ENCODE measurements around the gene TNFRSF17.

TNFRSF17 gene

DNA sequence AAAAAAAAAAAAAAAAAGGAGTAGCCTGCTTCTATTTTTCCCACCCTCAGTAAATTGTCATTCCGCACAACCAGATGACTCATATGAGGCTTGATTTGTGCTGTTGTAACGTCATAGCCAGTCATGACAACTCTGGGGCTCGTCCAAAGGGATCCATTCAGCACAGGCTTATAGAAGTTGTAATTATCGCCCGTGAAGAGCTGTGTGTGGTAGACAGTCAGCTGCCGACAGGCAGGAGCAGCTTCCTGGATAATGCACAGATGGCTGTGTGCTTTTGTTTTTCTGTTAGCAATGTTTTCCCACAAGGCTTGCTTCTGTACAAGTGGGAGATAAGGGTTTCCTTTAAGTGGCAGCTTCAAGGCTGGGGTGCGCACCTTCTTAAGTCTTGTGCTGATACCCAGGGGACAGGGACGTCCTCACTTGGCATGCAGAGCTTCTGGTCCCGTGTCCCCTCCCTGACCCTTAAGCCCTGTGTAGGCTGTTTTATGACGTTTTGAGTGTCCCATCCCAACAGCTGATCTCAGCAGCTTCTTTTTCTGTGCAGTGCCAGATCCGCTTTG is 37.5 kb downstream of the TNFRSF17 start:
- no peak for DNase-seq (ENCODE audit: low read depth, low spot score)

DNA sequence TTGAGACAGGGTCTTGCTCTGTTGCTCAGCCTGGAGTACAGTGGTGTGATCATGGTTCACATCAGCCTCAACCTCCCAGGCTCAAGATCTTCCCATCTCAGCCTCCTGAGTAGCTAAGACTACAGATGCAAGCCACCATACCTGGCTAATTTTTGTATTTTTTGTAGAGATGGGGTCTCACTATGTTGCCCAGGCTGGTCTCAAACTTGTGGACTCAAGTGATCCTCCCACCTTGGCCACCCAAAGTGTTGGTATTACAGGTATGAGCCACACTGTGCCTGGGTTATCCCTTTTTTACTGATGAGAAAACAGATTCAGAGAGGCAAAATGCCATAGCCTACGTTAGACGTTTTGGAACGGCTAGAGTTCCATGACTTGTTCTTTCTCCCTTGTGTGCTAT is 41.6 kb downstream of the TNFRSF17 start:
- no peak for DNase-seq (ENCODE audit: low read depth, low spot score)

DNA sequence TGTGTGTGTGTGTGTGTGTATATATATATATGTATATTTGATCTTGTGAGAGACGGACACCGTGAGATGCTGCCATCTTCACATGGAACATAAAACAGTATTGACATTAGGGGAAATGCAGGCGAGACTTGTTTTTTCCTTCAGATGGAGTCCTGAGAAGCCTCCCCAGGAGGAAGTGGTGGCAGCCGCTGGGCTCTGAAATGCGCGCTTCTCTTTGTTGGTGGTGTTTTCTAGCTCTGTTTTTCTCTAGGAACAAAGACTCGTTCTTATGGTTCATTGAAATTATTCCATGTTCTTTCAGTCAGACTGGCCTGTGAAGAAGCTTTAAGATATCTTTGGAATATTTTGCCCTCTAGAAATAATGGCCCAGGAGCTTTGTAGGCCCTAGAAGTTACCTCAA is 44.5 kb downstream of the TNFRSF17 start:
- no peak for DNase-seq (ENCODE audit: low read depth, low spot score)

DNA sequence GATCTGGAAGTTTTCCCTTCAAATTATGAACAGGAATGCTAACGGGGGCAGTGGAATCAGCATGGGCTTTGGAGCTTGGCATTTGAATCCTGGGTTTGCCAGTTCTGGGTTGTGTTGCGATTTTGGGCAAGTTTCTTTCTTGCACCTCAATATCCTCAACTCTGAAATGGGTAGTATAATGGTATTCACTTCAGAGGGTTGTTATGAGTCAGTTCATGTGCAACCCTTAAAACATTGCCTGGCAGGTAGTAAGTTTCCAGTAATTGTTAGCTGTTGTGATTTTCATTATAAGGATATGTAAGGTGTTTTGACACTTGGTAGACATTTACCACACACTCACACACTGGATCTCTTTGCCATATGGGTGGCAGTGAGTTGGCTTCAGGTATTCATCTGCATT is 44.9 kb downstream of the TNFRSF17 start:
- no peak for DNase-seq (ENCODE audit: low read depth, low spot score)

DNA sequence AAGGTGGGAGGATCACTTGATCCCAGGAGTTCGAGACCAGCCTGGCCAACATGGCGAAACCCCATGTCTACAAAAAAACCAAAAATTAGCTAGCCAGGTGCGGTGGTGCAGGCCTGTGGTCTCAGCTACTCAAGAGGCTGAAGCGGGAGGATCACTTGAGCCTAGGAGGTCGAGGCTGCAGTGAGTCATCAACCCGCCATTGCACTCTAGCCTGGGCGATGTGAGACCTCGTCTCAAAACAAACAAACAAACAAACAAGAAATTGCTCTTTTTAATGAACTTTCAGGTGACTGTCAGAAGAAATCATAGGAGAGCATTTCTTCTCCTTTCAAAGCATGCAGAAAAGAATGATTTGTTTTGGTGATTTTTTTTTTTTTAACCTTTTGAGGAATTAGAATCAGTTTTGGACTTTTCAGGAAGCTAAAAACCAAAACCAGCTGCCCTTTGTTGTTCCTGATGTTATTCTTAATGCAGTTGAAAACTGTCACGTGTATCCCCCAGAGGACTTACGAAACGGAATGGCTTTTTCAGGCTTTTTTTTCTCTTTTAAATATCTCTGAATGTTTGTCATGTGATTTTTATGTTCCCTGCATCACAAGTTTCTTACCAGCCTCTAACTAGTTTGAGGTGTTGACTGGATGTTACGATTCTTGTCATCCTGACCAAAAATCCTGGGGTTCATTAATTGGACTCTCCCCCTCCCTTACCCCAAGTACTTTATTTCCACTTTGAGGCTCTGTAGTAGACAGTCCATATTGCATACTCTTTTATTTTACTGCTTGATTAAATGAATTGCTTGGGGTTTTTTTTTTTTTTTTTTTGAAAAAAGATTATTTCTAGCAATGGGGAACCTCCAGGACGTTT is 45.6 kb downstream of the TNFRSF17 start:
- no peak for DNase-seq (ENCODE audit: low read depth, low spot score)

DNA sequence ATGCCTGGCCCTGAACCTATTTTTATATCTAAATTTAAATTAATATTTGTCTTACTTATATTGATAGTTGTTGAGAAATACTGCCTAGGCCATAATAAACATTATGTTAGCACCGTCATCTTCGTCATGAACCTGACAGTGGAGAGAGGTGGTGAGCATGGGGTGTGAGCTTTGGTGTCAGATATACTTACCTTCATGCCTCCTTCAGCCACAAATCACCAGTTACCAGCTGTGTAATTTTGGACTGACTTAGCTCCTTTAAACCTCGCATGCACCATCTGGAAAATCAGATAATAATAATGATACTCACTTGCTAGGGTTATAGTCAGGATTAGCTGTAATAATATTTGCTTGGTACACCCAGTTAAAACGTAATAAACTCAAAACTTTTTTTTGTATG is 46.6 kb downstream of the TNFRSF17 start:
- no peak for DNase-seq (ENCODE audit: low read depth, low spot score)

DNA sequence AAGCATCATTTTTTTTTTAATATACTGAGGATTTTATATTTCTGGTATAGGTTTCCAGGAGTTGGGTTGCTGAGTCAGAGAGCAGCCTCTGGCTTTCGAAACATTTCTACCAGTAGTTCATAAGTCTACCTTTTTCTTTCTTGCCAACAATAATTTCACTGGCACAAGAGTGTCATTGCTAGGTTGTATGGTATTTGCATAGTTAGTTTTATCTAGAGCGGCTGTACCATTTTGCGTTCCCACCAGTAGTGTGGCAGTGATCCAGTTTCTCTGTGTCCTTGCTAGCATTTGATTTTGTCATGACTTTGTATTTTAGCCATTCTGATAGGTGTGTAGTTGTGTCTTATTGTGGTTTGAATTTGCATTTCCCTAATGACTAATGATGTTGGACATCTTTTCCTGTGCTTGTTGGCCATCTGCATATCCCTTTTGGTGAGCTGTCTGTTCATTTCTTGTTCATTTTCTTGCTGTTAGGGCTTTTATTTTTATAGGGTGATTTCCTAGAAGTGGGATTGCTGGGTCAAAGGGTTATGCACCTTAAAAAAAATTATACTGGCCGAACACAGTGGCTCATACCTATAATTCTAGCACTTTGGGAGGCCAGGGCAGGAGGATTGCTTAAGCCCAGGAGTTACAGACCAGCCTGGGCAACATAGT is 51.4 kb downstream of the TNFRSF17 start:
- no peak for DNase-seq (ENCODE audit: low read depth, low spot score)

DNA sequence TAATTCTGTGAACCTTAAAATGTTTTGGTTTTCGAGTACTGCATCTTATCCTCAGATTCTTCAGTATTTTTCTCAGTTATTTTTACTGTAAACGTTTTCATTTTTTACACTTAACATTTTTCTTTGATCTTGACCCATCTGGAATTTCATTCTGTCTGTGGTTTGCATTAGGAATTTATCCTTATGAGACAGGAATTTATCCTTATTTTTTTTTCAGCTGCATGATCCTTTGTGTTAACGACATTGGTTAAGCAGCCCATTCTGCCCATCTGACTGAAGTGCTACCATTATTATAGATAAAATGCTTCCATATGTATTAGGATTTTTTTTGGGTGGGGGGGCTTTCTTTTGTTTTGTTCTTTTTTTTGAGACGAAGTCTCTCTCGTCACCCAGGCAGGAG is 52.5 kb downstream of the TNFRSF17 start:
- no peak for DNase-seq (ENCODE audit: low read depth, low spot score)

All from activated naive CD8-positive, alpha-beta T cell treated with anti-CD3 and anti-CD28 coated beads, Interleukin-2, amount 50 U/mL, for 16 hours (primary cell).